ENCODE measurements around the gene DAPK3.

The DAPK3 gene

GRCh38 chr19:3987619-3988371, 16.9 kb upstream of the DAPK3 start:
- Histone ChIP-seq H3K36me3 (ENCODE audit: control insufficient read depth, insufficient read depth, low read length) (peaks cover 20% of the 10 kb centered on the region), H3K27me3 (ENCODE audit: control insufficient read depth, insufficient read depth, low read length) (no peaks in the 10 kb centered on the region), H3K9me3 (ENCODE audit: control insufficient read depth, insufficient read depth, low read length) (no peaks in the 10 kb centered on the region), H3K9ac (ENCODE audit: low read depth, low read length) (no peak overlapping the region), H3K4me3 (ENCODE audit: low read depth, low read length) (peak overlapping the region; percentile 58), H3K4me1 (ENCODE audit: control insufficient read depth, insufficient read depth, low read length) (peaks cover 13% of the 10 kb centered on the region)

- H3K9ac ChIP-seq (ENCODE audit: low read depth, low read length): no peak overlapping the region
- H3K4me1 ChIP-seq (ENCODE audit: control insufficient read depth, insufficient read depth, low read length): peaks cover 13% of the 10 kb centered on the region
- peaks cover 33% of the 10 kb centered on the region for H3K36me3 ChIP-seq (ENCODE audit: control insufficient read depth, insufficient read depth, low read length)
- no peaks in the 10 kb centered on the region for H3K9me3 ChIP-seq (ENCODE audit: control insufficient read depth, insufficient read depth, low read length)
- peak overlapping the region; percentile 89 for H3K4me3 ChIP-seq (ENCODE audit: low read depth, low read length)
- H3K27me3 ChIP-seq (ENCODE audit: control insufficient read depth, insufficient read depth, low read length): no peaks in the 10 kb centered on the region
These were observed 15.6 kb upstream of the DAPK3 start for GRCh38 chr19:3986260-3987041.

GRCh38 chr19:3985643-3986259, 14.9 kb upstream of the DAPK3 start:
- Histone ChIP-seq H3K9me3 (ENCODE audit: control insufficient read depth, insufficient read depth, low read length) (no peaks in the 10 kb centered on the region), H3K4me1 (ENCODE audit: control insufficient read depth, insufficient read depth, low read length) (peaks cover 13% of the 10 kb centered on the region), H3K4me3 (ENCODE audit: low read depth, low read length) (peak overlapping the region; percentile 89), H3K36me3 (ENCODE audit: control insufficient read depth, insufficient read depth, low read length) (peaks cover 40% of the 10 kb centered on the region), H3K9ac (ENCODE audit: low read depth, low read length) (no peak overlapping the region), H3K27me3 (ENCODE audit: control insufficient read depth, insufficient read depth, low read length) (no peaks in the 10 kb centered on the region)

GRCh38 chr19:3984908-3985642, 14.2 kb upstream of the DAPK3 start, which contains the start of gene EEF2:
TSS of gene EEF2 (minus strand) at chr19:3985463. CDS start at chr19:3985380, 83 bp downstream.
- no peaks in the 10 kb centered on the region for H3K27me3 ChIP-seq (ENCODE audit: control insufficient read depth, insufficient read depth, low read length)
- H3K9me3 ChIP-seq (ENCODE audit: control insufficient read depth, insufficient read depth, low read length): no peaks in the 10 kb centered on the region
- H3K4me1 ChIP-seq (ENCODE audit: control insufficient read depth, insufficient read depth, low read length): peaks cover 13% of the 10 kb centered on the region
- H3K9ac ChIP-seq (ENCODE audit: low read depth, low read length): peak within 1 kb of the TSS; percentile 98
- H3K36me3 ChIP-seq (ENCODE audit: control insufficient read depth, insufficient read depth, low read length): peaks cover 47% of the 10 kb centered on the region
- H3K4me3 ChIP-seq (ENCODE audit: low read depth, low read length): peak within 1 kb of the TSS; percentile 89

- peak overlapping the region; percentile 89 for H3K4me3 ChIP-seq (ENCODE audit: low read depth, low read length)
- peaks cover 52% of the 10 kb centered on the region for H3K36me3 ChIP-seq (ENCODE audit: control insufficient read depth, insufficient read depth, low read length)
- H3K27me3 ChIP-seq (ENCODE audit: control insufficient read depth, insufficient read depth, low read length): no peaks in the 10 kb centered on the region
- H3K9ac ChIP-seq (ENCODE audit: low read depth, low read length): peak overlapping the region; percentile 98
- no peaks in the 10 kb centered on the region for H3K9me3 ChIP-seq (ENCODE audit: control insufficient read depth, insufficient read depth, low read length)
- peaks cover 13% of the 10 kb centered on the region for H3K4me1 ChIP-seq (ENCODE audit: control insufficient read depth, insufficient read depth, low read length)
These were observed 13.6 kb upstream of the DAPK3 start for GRCh38 chr19:3984584-3984907.

GRCh38 chr19:3983936-3984583, 13.2 kb upstream of the DAPK3 start:
- peak overlapping the region; percentile 98 for H3K9ac ChIP-seq (ENCODE audit: low read depth, low read length)
- H3K4me1 ChIP-seq (ENCODE audit: control insufficient read depth, insufficient read depth, low read length): peaks cover 13% of the 10 kb centered on the region
- peaks cover 57% of the 10 kb centered on the region for H3K36me3 ChIP-seq (ENCODE audit: control insufficient read depth, insufficient read depth, low read length)
- H3K27me3 ChIP-seq (ENCODE audit: control insufficient read depth, insufficient read depth, low read length): no peaks in the 10 kb centered on the region
- H3K9me3 ChIP-seq (ENCODE audit: control insufficient read depth, insufficient read depth, low read length): no peaks in the 10 kb centered on the region
- peak overlapping the region; percentile 89 for H3K4me3 ChIP-seq (ENCODE audit: low read depth, low read length)

GRCh38 chr19:3983542-3983914, 12.6 kb upstream of the DAPK3 start:
- Histone ChIP-seq H3K9ac (ENCODE audit: low read depth, low read length) (peak overlapping the region; percentile 98), H3K27me3 (ENCODE audit: control insufficient read depth, insufficient read depth, low read length) (no peaks in the 10 kb centered on the region), H3K9me3 (ENCODE audit: control insufficient read depth, insufficient read depth, low read length) (no peaks in the 10 kb centered on the region), H3K4me3 (ENCODE audit: low read depth, low read length) (peak overlapping the region; percentile 89), H3K36me3 (ENCODE audit: control insufficient read depth, insufficient read depth, low read length) (peaks cover 62% of the 10 kb centered on the region), H3K4me1 (ENCODE audit: control insufficient read depth, insufficient read depth, low read length) (peaks cover 13% of the 10 kb centered on the region)

- no peaks in the 10 kb centered on the region for H3K27me3 ChIP-seq (ENCODE audit: control insufficient read depth, insufficient read depth, low read length)
- H3K9me3 ChIP-seq (ENCODE audit: control insufficient read depth, insufficient read depth, low read length): no peaks in the 10 kb centered on the region
- peak overlapping the region; percentile 89 for H3K4me3 ChIP-seq (ENCODE audit: low read depth, low read length)
- peaks cover 68% of the 10 kb centered on the region for H3K36me3 ChIP-seq (ENCODE audit: control insufficient read depth, insufficient read depth, low read length)
- peak overlapping the region; percentile 98 for H3K9ac ChIP-seq (ENCODE audit: low read depth, low read length)
- H3K4me1 ChIP-seq (ENCODE audit: control insufficient read depth, insufficient read depth, low read length): peaks cover 13% of the 10 kb centered on the region
These were observed 12.0 kb upstream of the DAPK3 start for GRCh38 chr19:3982701-3983541.

GRCh38 chr19:3981736-3982681, 11.1 kb upstream of the DAPK3 start:
- H3K4me3 ChIP-seq (ENCODE audit: low read depth, low read length): peak overlapping the region; percentile 4
- H3K36me3 ChIP-seq (ENCODE audit: control insufficient read depth, insufficient read depth, low read length): peaks cover 77% of the 10 kb centered on the region
- peak overlapping the region; percentile 98 for H3K9ac ChIP-seq (ENCODE audit: low read depth, low read length)
- no peaks in the 10 kb centered on the region for H3K9me3 ChIP-seq (ENCODE audit: control insufficient read depth, insufficient read depth, low read length)
- H3K27me3 ChIP-seq (ENCODE audit: control insufficient read depth, insufficient read depth, low read length): no peaks in the 10 kb centered on the region
- H3K4me1 ChIP-seq (ENCODE audit: control insufficient read depth, insufficient read depth, low read length): peaks cover 13% of the 10 kb centered on the region

- no peak overlapping the region for H3K4me3 ChIP-seq (ENCODE audit: low read depth, low read length)
- H3K36me3 ChIP-seq (ENCODE audit: control insufficient read depth, insufficient read depth, low read length): peaks cover 83% of the 10 kb centered on the region
- peaks cover 12% of the 10 kb centered on the region for H3K4me1 ChIP-seq (ENCODE audit: control insufficient read depth, insufficient read depth, low read length)
- H3K9ac ChIP-seq (ENCODE audit: low read depth, low read length): peak overlapping the region; percentile 32
- H3K9me3 ChIP-seq (ENCODE audit: control insufficient read depth, insufficient read depth, low read length): no peaks in the 10 kb centered on the region
- H3K27me3 ChIP-seq (ENCODE audit: control insufficient read depth, insufficient read depth, low read length): no peaks in the 10 kb centered on the region
These were observed 10.5 kb upstream of the DAPK3 start for GRCh38 chr19:3981373-3981735.

Data from iPS-15b (cell line).